Medulla oblongata (tissue), 1 donor: ENCODE results near the gene GFI1B.
"Not testable (repeated sequence)": the region's sequence is repeated elsewhere in the genome, so short reads cannot be mapped to it uniquely, and the experiment has no call there.

Experiments used
- DNase-seq: peaks from one replicate; pipeline ENCODE4 v3.0.0-alpha.2; 2015; ENCODE audit errors: extremely low spot score

The GFI1B gene

DNA sequence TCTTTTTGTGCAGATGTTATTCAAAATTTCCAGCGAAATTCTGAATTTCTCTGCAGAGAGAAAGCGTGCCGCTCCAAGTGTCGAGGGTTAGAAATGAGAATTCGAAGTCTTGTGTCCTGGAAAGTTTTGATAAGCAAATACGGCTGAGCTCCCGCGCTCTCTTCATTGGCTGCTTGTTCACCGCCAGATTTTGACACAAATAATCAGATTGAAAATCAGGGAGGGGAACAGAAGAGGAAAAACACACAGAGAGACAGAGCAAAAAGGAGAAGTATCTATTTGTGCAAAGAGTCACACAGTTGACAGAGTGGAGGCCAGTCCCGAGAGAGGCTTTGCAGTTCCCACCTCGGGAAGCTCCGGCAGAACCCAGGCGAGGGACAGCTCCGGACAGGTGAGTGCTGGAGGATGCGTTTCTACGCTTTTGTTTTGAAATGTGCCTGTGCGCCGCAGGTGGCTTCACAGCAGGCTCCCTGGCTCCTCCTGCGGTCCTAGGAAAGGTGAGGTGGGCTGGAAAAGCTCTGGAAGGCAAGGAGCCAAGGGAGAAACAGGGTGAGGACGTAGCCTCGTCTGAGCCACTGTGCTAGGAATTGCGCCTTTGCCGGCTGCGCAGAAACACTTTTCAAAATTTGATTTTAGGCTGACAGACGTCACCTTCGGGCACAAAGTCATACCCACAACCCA is at the start of gene GFI1B:
Gene GFI1B (plus strand): TSS at position 244 of the 681 bp plus-strand sequence. CDS start 7,985 bp downstream, outside the sequence.
- no peak for DNase-seq

DNA sequence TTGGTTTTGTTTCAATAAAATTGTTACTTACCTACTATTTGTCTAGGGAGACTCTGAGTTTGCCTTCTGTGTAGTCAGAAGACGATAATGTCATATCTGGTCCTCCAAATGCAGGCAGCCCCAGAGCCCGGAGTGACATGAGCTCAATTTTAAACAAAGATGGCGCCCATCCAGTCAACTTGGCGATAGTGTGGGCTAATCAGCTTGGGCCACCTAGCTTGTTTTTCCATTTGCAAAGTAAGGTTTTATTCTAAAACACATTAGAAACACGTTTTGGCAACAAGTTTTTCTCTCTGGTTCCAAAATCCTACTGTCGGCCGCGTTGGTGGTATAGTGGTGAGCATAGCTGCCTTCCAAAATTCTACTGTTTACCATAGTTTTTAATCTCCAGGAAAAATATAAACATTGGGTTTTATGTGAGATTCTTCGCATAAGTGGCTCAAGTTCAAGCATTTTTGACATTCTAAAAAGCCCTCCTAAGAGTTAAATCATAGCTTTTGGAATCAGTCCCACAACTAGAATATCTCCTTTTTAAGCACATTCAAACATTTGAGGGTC is 47.2 kb upstream of the GFI1B start:
- no peak for DNase-seq

DNA sequence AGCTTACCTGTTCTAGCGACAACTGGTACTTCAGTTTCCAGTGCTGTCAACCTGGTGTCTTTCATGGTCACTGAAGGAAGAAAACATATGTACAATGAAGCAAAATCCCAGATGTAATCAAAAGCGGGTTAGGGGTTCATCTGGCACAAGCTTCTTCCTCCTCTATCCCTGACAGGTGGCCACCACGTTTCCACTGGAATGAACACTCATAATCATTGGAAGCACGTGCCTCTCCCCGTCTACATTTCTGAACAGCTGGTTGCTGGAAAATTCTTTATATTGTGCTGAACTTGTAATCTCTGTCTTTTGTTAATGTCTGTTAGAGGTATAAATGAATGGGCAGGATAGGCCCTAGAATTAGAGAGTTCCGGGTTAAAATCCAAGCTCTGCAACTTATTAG is 43.5 kb upstream of the GFI1B start:
- DNase-seq, result no peak

DNA sequence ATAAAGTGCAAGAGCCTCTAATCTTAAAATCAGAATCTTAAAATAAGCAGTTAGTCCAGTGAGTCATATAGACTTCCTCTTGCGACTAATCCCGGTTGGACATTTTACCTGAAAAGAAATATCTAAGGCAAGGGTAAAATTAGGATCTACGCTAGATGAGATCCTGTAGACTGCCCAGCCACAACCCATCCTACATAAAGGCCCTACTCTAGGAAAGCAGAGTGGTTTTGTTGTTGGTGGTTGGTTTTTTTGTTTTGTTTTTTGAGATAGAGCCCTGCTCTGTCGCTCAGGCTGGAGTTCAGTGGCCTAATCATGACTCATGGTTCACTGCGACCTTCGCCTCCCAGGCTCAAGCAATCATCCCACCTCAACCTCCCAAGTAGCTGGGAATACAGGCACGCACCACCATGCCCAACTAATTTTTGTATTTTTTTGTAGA is 41.0 kb upstream of the GFI1B start:
- no peak for DNase-seq

DNA sequence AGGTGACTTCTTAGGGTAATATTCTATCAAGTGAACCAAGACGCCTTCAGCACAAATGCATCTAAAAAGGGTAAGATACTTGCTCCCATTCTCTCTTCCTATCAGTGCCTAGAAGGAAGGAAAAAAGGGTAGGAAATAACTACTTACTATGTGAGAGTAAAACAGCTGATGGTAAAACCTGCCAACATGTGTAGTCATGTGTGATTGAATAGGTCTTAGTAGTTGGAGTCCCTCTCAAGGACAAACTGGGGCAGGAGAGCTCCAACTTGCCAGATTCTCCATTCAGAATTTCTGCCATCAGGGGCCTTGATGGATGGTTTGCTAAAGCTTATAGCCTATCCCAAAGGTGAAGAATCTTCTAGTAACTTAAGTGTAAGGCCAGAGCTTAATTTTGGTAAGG is 39.3 kb upstream of the GFI1B start:
- DNase-seq, result no peak

DNA sequence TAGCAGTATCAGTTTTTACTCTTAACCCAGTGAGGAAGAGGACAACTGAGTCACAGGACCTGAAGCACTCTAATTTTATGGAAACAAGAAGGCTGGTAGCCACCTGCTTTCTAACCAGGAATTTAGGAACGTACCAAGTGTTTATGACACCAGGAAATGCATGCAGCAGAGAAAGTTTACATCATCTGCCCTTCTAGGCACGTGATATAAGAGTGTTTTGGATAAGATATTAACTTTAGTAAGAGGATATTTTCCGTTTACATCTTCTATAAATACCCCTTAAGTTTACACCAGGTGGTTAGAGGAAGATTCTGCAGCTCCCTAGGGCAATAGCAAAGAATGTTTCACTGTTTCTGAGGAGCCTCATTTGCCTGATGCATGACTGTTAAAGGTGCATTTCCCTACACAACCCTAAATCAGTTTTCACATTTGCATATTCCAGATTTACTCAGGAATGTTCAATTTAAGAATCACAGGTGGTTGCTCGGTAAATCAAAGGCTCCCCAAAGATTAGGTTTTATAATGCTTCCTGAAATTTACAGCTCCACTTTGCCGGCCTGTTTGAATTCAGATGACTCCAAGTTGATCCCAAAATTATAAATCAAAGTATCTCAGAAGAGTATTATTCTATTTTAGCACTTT is 35.8 kb upstream of the GFI1B start:
- DNase-seq, result no peak

DNA sequence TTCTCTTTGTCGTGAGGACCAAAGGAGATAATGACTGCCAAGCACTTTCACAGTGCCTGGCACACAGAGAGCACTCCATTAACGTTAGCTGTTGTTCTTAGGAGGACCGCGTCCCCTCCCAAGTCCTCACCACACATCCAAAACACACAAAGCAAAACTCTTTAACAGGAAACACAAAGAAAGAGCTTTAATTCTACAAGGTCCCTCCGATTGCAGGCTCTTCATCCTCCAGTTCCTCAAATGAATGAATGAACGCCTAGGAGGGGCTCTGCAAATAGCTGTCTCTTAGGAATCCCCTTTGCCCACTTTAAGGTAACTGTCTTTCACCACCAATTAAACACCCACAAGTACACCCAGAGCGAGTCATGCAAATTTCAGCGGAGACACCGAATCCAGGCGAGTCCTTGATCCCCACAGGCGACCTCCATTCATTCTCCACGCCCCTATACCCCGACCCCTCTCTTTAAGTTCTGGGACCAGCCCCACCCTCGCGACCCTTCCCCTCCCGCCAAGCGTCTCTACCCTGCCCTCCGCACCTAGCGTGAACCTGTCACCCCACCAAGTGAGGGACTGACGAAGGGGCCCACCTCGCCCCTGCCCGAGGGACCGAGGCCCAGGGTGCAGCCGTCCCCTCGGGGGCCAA is 34.7 kb upstream of the GFI1B start:
- no peak for DNase-seq

DNA sequence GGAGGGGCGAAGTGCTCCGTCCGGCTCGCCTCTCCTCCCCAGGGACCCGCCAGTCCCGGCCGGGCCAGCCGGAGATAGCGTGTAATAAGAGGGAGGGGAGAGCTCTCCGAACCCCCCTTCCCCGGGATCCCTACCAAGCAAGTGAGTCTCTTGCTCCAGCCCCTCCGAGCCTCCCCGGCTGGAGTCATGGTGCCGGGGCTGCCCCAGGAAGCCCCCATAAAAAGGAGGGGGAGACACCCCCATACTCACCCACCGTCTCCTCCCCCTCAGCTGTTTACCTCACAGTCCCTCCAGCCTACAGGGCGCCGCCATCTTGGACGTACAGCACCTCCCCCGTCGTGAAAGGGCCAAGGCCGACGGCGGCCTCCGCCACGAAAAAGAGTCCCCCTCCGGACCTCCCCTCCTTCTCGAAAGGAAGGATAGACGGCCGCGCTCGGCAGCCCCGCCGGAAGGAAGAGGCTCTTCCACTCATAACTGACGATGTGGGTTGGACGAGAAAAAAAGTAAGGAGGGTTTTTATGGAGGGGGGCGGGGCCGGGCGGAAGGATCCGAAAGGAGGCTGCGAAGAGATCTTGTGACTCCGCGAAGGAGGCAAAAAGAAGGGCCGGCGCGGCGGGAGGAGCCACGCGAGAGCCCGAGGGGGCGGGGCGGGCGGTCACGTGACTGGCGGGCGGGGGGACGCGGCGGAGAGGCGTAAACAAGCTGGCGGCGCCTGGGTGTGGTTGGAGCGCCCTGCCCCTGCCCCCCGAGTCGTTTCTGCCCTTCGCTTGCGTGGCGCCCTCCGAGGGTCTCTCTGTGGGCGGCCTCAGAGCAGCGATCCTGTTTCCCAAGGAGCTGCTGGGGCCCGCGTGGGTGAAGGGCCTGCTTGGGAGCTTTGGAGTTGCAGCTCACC is 34.0 kb upstream of the GFI1B start, which contains the start of gene TSC1:
Gene TSC1 (minus strand): TSS at position 323 of the 892 bp plus-strand sequence. CDS start 15,744 bp downstream, outside the sequence.
- peak; percentile 92 for DNase-seq

DNA sequence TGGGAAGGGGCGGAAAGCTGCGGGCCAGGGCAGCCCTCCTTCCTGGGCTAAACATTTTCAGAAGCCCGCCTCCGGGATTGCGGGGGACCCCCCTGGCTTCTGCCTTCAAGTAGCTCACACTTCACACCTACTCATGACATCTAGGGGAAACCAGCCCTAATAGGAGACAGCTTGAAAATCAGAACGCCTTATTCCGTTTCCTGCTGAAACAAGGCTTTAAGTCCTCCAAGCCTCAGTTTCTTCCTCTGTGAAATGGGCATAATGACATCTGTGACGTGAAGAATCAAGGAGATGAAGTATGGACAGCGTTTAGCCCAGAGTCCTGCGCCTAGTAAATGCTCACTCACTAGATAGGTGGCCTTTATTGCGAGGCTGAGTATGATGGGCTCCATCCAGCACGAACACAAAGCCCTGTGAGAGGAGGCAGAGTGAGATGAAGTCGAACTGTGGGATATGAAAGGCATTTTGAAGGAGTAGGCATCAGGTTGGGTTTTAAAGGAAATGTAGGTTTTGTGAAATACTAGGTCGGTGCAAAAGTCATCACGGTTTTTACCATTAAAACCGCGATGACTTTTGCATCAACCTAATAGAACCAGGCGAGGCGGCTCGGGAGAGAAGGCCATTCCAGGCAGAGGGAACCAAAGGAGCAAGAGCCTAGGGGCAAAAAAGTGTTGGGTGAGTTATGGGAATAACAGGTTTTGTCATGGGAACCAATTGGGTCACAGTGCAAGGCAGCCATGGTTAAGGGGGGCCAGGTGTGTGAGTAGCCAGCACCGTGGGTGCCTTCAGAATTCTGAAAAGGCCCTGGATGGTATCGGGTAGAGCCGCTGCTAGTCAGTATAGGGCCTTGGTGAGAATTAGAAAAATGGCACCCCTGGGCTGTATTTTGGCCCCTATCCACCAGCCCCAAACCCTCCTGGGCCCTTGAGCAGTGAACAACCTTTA is 33.0 kb upstream of the GFI1B start:
- peak; percentile 27 for DNase-seq

DNA sequence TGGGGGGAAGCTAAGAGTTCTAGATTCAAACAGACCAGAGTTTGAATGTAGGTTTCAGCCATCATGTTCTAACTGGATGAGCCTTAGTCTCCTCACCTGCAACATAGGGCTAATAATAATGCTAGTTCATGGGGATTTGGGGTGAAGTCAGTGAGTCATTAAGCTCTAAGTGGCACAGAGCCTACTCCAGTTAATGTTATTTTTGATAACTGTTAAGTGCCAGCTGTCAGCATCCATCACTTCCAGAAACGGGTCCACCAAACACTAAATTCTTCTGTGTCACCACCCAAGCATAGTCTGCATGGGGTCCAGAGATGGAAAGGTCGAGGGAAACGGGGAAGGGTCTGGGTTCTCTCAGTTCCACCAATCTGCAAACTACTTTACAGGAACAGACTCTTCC is 32.3 kb upstream of the GFI1B start:
- DNase-seq, result no peak

DNA sequence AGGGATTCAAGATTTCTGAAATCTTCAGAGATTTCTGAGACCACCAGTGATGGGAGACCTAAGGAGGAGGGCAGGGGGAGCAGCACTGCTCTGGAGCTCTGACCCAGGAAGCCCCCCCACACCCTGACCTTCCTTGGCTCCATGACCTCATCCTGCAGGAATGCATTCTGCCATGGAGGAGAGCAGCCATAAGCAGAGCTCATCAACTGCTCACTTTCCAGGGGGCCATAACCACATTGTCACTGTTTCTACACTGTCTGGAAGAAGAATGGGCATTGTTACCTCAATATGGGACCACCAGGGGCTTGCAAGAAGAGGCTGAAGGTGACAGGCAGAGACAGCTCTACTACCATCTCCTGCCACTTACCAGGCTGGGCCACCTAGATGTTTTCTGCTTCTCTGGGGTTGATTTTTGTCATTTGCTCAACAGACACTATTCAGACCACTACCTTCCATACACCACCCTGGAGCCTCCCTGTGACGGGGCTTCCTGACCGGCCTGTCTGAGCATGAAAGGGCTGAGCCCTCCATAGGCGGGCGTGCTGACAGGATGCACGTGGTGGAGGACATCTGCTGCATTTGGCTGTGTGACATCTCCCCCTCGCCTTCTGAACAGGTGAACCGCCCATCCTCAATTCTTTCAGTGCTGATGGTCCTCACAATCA is 31.7 kb upstream of the GFI1B start:
- no peak for DNase-seq

DNA sequence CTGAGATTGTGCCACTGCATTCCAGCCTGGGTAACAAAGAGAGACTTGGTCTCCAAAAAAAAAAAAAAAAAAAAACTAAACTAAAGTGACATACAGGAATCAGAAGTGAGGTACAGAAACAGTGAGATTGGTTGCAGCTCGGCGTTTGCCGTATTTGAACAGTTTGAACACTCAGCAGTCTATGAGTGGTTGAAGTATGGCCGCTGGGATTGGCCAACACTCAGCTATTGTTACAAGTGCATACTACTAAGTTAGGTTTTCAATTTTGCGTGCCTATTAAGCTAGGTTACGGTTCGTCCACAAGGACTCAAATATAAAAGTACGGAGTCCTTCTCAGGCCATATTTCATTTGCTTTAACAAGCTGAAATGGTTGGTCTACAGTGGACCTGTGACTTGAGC is 30.7 kb upstream of the GFI1B start:
- no peak for DNase-seq

DNA sequence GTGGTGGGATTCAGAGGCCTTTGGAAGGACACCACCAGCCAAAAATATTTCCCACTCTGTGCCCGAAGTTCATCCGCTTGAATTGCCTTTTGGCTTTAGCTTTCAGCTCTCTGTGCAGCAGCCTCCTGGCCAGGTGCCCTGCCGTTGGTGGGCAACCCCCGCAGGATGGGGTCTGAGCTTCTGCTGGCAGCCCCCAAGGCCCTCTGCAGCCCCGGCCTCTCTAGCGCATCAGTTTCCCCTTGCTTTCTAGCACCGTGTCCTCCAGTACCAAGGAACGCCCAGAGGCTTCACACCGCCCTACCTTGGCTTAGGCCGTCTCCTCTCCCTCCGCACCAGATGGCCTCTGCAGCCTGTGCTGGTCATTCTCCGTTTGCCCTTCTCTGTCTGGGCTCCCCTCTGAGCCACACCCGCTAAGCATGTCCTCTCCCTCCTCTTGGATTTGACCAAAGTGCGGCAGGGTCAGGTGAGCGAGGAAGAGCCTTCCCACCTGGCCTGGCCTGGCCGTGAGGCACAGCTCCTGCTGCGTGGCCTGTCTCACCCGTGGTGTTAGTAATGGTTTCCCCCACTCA is 29.9 kb upstream of the GFI1B start:
- no peak for DNase-seq

DNA sequence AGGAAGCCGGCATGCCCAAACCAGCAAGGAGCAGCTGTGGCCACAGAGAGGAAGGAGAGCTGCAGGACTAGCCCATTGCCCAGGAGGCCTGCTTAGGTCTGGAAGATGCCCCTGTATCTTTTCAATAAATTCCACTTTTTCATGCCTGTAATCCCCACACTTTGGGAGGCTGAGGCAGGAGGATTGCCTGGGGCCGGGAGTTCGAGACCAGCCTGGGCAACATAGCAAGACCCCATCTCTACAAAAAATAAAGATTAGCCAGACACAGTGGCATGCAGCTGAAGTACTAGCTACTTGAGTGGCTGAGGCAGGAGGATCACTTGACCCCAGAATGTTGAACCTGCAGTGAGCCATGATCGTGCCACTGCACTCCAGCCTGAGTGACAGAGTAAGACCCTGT is 28.8 kb upstream of the GFI1B start:
- no peak for DNase-seq

DNA sequence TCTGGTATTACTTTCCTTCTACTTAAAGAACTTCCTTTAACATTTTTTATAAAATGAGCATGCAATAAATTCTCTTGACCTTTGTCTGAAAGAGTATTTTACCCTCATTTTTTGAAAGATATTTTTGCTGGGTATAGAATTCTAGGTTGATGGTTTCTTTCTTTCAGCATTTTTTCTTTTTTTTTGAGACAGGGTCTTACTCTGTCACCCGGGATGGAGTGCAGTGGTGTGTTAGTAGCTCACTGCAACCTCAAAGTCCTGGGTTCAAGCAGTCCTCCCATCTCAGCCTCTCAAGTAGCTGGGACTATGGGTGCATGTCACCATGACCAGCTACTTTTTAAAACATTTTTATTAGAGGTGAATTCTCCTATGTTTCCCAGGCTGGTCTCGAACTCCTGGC is 23.4 kb upstream of the GFI1B start:
- no peak for DNase-seq

DNA sequence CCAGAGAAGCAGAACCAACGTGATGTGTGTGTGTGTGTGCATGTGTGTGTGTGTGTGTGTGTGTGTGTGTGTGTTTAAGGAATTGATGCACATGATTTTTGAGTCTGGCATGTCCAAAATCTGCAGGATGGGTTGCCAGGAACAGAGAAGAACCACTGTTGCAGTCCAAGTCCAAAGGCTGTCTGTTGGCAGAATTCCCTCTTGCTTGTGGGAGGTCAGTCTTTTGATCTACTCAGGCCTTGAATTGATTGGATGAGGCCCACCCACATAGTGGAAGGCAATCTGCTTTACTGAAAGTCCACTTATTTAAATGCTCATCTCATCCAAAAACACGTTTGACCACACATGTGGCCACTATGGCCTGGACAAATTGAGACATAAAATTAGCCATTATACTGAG is 22.7 kb upstream of the GFI1B start:
- DNase-seq, result no peak

DNA sequence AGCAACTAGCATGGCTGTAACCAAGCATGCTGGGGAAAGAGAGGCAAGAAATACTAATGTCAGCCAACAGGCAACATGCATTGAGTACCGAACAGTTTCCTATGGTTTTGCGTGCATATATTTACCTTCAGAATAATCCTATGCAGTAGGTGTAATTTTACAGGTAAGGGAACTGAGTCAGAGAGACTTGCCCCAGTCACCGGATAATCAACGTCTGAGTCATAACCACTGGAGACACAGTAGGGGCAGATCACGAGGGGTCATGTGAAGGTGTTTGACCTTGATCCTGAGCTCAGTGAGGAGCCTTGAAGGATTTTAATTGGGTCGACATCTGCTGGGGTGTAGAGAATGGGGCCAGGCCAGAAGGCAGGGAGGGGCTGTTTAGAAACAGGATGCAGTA is 20.7 kb upstream of the GFI1B start:
- no peak for DNase-seq

DNA sequence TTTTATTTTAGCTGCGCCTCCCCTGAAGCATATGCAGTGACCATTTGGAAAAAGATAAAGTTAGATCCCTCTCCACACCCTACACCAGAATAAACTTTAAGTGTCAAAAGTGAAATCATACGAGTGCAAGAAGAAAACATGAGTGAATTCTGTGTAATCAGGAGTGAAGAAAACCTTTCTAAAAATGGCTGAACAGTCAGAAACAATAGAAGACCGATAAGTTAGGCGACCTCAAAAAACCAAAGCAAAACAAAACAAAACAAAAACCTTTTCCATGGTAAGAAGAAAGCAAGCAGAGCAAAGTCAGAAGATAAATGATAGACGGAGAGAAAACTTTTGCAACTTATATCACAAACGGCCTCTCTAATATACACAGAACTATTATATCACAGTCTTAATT is 17.5 kb upstream of the GFI1B start:
- no peak for DNase-seq

DNA sequence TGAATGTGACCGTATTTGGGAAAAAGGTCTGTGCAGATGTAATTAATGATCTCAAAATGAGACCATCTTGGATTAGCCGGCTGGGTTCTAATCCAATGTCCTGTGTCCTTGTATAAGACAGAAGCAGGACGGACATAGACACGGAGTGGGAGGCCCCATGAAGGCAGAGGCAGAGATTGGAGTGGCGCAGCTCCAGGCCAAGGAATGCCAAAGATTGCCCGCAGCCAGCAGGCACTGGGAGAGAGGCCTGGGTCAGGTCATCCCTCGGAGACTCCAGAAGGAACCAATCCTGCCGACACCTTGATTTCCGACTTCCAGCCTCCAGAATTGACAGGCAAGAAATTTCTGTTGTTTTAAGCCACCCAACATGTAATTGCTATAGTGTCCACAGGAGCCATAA is 13.0 kb upstream of the GFI1B start:
- no peak for DNase-seq

DNA sequence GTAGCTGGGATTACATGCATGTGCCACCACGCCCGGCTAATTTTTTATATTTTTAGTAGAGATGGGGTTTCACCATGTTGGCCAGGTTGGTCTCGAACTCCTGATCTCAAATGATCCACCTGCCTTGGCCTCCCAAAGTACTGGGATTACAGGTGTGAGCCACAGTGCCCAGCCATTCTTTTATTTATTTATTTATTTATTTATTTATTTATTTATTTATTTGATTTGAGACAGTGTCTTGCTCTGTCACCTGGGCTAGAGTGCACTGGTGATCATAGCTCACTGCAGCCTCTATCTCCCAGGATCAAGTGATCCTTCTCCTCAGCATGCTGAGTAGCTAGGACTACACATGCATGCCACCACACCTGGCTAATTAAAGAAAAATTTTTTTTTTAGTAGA is 10.6 kb upstream of the GFI1B start:
- not testable (repeated sequence) for DNase-seq
